Measurements from ENCODE around the gene S100P.
A peak's percentile ranks its signal among the peaks of the same experiment; 100 is the strongest.
"Not testable (repeated sequence)": the region's sequence is repeated elsewhere in the genome, so short reads cannot be mapped to it uniquely, and the experiment has no call there.

S100P gene

GRCh38 chr4:6719611-6720179 lies 26.0 kb downstream of the S100P start:
- Histone ChIP-seq H3K36me3 (ENCODE audit: control insufficient read depth in 5 of 5, insufficient read depth in 5 of 5, low read length in 5 of 5) (peaks cover 0 to 3% (median 0%) of the 10 kb centered on the region in 5 donors), H3K27ac (ENCODE audit: low read depth, low read length) (no peak overlapping the region), H3K4me3 (ENCODE audit: low read depth in 1 of 5, low read length in 5 of 5) (no peak overlapping the region), H3K9ac (ENCODE audit: low read length in 5 of 5) (no peak overlapping the region), H3K4me1 (ENCODE audit: control insufficient read depth in 5 of 5, insufficient read depth in 5 of 5, low read length in 5 of 5) (peaks cover 2 to 30% (median 25%) of the 10 kb centered on the region in 5 donors), H3K27me3 (ENCODE audit: control insufficient read depth in 5 of 5, insufficient read depth in 4 of 5, low read length in 5 of 5) (no peaks in the 10 kb centered on the region), H3K9me3 (ENCODE audit: control insufficient read depth in 5 of 5, low read length in 5 of 5) (no peaks in the 10 kb centered on the region)

DNA sequence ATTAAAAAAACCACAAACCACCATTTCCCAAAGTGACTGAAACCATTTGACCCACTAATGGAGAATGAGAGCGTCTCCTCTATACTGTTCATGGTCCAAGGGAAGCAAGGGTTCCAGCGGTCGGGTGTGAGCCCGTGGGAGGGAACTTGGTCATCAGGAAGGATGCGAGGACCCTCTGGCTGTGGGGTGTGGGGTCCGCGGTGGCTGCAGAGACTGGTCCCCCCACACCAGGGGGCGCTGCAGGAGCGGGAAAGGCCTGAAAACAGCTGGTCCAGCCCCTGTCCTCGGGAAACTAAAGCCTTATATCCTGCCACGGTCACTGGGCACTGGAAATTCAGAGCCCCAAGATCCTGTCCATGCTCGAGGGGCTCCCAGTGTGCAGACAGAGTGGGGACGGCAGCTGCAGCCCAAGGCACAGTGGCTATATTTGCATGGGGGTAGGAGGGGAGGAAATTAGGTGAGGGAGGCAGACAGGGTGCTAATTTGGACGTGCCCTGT lies 26.6 kb downstream of the S100P start:
- Histone ChIP-seq H3K36me3 (ENCODE audit: control insufficient read depth in 5 of 5, insufficient read depth in 5 of 5, low read length in 5 of 5) (peaks cover 0 to 3% (median 0%) of the 10 kb centered on the region in 5 donors), H3K27me3 (ENCODE audit: control insufficient read depth in 5 of 5, insufficient read depth in 4 of 5, low read length in 5 of 5) (no peaks in the 10 kb centered on the region), H3K9me3 (ENCODE audit: control insufficient read depth in 5 of 5, low read length in 5 of 5) (no peaks in the 10 kb centered on the region), H3K4me1 (ENCODE audit: control insufficient read depth in 5 of 5, insufficient read depth in 5 of 5, low read length in 5 of 5) (peaks cover 2 to 29% (median 21%) of the 10 kb centered on the region in 5 donors), H3K4me3 (ENCODE audit: low read depth in 1 of 5, low read length in 5 of 5) (no peak overlapping the region), H3K27ac (ENCODE audit: low read depth, low read length) (no peak overlapping the region), H3K9ac (ENCODE audit: low read length in 5 of 5) (no peak overlapping the region)

DNA sequence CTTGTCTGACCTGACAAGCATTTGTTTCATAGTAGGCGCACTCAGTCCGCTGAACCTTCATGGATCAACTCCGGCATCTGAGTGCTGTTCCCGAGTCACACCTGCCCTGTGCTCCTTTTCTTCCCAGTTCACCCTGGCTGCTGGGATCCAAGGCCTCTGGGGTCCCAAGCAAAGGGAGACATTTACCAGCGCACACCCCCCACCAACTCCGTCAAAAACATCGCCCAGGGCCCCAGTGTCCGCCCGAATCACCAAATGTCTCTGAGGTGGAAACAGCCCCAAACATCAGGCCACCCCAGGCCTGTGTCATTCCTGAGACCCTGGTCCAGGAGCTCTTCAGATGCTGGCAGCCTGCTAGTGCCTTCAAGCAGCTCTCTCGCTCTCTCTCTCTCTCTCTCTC lies 27.4 kb downstream of the S100P start:
- Histone ChIP-seq H3K27ac (ENCODE audit: low read depth, low read length) (no peak overlapping the region), H3K9ac (ENCODE audit: low read length in 5 of 5) (no peak overlapping the region)

GRCh38 chr4:6722891-6723290 lies 29.2 kb downstream of the S100P start:
- no peaks in the 10 kb centered on the region for H3K9me3 ChIP-seq (ENCODE audit: control insufficient read depth in 5 of 5, low read length in 5 of 5)
- H3K27ac ChIP-seq (ENCODE audit: low read depth, low read length) = no peak overlapping the region
- H3K36me3 ChIP-seq (ENCODE audit: control insufficient read depth in 5 of 5, insufficient read depth in 5 of 5, low read length in 5 of 5) = peaks cover 0 to 3% (median 0%) of the 10 kb centered on the region in 5 donors
- no peak overlapping the region for H3K4me3 ChIP-seq (ENCODE audit: low read depth in 1 of 5, low read length in 5 of 5)
- H3K27me3 ChIP-seq (ENCODE audit: control insufficient read depth in 5 of 5, insufficient read depth in 4 of 5, low read length in 5 of 5) = no peaks in the 10 kb centered on the region
- peaks cover 0 to 13% (median 5%) of the 10 kb centered on the region in 5 donors for H3K4me1 ChIP-seq (ENCODE audit: control insufficient read depth in 5 of 5, insufficient read depth in 5 of 5, low read length in 5 of 5)
- no peak overlapping the region for H3K9ac ChIP-seq (ENCODE audit: low read length in 5 of 5)

More for the DNA sequence above, 27.4 kb downstream of the S100P start:
- peaks cover 0 to 24% (median 15%) of the 10 kb centered on the region in 5 donors for H3K4me1 ChIP-seq (ENCODE audit: control insufficient read depth in 5 of 5, insufficient read depth in 5 of 5, low read length in 5 of 5)
- H3K36me3 ChIP-seq (ENCODE audit: control insufficient read depth in 5 of 5, insufficient read depth in 5 of 5, low read length in 5 of 5) = peaks cover 0 to 3% (median 0%) of the 10 kb centered on the region in 5 donors
- no peaks in the 10 kb centered on the region for H3K27me3 ChIP-seq (ENCODE audit: control insufficient read depth in 5 of 5, insufficient read depth in 4 of 5, low read length in 5 of 5)
- H3K9me3 ChIP-seq (ENCODE audit: control insufficient read depth in 5 of 5, low read length in 5 of 5) = no peaks in the 10 kb centered on the region
- no peak overlapping the region for H3K4me3 ChIP-seq (ENCODE audit: low read depth in 1 of 5, low read length in 5 of 5)

DNA sequence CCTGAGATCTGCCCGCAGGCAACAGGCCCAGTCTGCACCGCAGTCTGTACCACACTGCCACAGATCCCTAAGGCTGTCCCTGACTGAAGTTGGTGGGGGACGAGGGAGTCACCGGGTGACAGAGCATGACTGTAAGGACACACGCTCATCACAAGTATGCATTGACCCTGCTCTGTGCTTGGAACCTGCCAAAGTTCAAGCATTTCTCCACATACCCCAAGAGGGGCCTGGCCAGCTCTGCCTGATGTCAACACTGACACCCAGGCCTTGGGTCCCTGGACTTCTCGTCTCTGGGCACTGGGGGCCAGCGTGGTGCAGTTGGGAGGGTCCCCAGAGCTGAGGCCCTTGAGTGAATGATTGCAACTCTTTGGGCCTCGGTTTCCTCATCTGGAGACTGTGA lies 30.2 kb downstream of the S100P start:
- H3K36me3 ChIP-seq (ENCODE audit: control insufficient read depth in 5 of 5, insufficient read depth in 5 of 5, low read length in 5 of 5) = peaks cover 0 to 2% (median 0%) of the 10 kb centered on the region in 5 donors
- H3K27ac ChIP-seq (ENCODE audit: low read depth, low read length) = no peak overlapping the region
- no peak overlapping the region for H3K4me3 ChIP-seq (ENCODE audit: low read depth in 1 of 5, low read length in 5 of 5)
- peaks cover 0 to 9% (median 3%) of the 10 kb centered on the region in 5 donors for H3K4me1 ChIP-seq (ENCODE audit: control insufficient read depth in 5 of 5, insufficient read depth in 5 of 5, low read length in 5 of 5)
- H3K27me3 ChIP-seq (ENCODE audit: control insufficient read depth in 5 of 5, insufficient read depth in 4 of 5, low read length in 5 of 5) = peaks cover 0 to 2% (median 0%) of the 10 kb centered on the region in 5 donors
- no peak overlapping the region for H3K9ac ChIP-seq (ENCODE audit: low read length in 5 of 5)
- H3K9me3 ChIP-seq (ENCODE audit: control insufficient read depth in 5 of 5, low read length in 5 of 5) = no peaks in the 10 kb centered on the region

GRCh38 chr4:6724421-6725111 lies 30.9 kb downstream of the S100P start:
- peaks cover 0 to 9% (median 3%) of the 10 kb centered on the region in 5 donors for H3K4me1 ChIP-seq (ENCODE audit: control insufficient read depth in 5 of 5, insufficient read depth in 5 of 5, low read length in 5 of 5)
- no peaks in the 10 kb centered on the region for H3K9me3 ChIP-seq (ENCODE audit: control insufficient read depth in 5 of 5, low read length in 5 of 5)
- no peak overlapping the region for H3K27ac ChIP-seq (ENCODE audit: low read depth, low read length)
- peaks cover 0 to 3% (median 0%) of the 10 kb centered on the region in 5 donors for H3K27me3 ChIP-seq (ENCODE audit: control insufficient read depth in 5 of 5, insufficient read depth in 4 of 5, low read length in 5 of 5)
- no peaks in the 10 kb centered on the region for H3K36me3 ChIP-seq (ENCODE audit: control insufficient read depth in 5 of 5, insufficient read depth in 5 of 5, low read length in 5 of 5)
- H3K9ac ChIP-seq (ENCODE audit: low read length in 5 of 5) = no peak overlapping the region
- H3K4me3 ChIP-seq (ENCODE audit: low read depth in 1 of 5, low read length in 5 of 5) = no peak overlapping the region

- H3K4me3 ChIP-seq (ENCODE audit: low read depth in 1 of 5, low read length in 5 of 5); H3K27ac ChIP-seq (ENCODE audit: low read depth, low read length); H3K9ac ChIP-seq (ENCODE audit: low read length in 5 of 5); H3K27me3 ChIP-seq (ENCODE audit: control insufficient read depth in 5 of 5, insufficient read depth in 4 of 5, low read length in 5 of 5); H3K36me3 ChIP-seq (ENCODE audit: control insufficient read depth in 5 of 5, insufficient read depth in 5 of 5, low read length in 5 of 5); H3K9me3 ChIP-seq (ENCODE audit: control insufficient read depth in 5 of 5, low read length in 5 of 5): not testable (repeated sequence)
- peaks cover 0 to 11% (median 4%) of the 10 kb centered on the region in 5 donors for H3K4me1 ChIP-seq (ENCODE audit: control insufficient read depth in 5 of 5, insufficient read depth in 5 of 5, low read length in 5 of 5)
Measured at GRCh38 chr4:6725427-6725961, 31.8 kb downstream of the S100P start.

- Histone ChIP-seq H3K4me3 (ENCODE audit: low read depth in 1 of 5, low read length in 5 of 5) (peak overlapping the region in 2 of 5 donors; percentile 9 to 35), H3K27ac (ENCODE audit: low read depth, low read length) (no peak overlapping the region)
Measured at GRCh38 chr4:6727081-6727942, 33.6 kb downstream of the S100P start.

DNA sequence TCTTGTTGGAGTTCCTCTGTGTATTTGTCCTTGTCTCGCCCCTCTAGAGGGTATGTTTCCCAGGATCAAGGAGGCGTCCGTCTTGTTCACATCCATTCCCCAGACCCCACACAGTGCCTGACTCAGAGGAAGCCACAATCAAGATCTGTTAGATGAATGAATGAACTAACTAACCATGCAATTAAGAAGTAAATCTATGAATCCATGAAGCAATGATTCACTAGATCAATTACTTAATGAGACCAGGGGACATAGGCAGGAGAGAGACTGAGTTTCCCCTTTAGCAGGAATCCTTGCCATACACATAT lies 34.2 kb downstream of the S100P start:
- H3K9ac ChIP-seq (ENCODE audit: low read length in 5 of 5) = no peak overlapping the region
- no peak overlapping the region for H3K27ac ChIP-seq (ENCODE audit: low read depth, low read length)

More at GRCh38 chr4:6727081-6727942, 33.6 kb downstream of the S100P start:
- H3K9me3 ChIP-seq (ENCODE audit: control insufficient read depth in 5 of 5, low read length in 5 of 5) = no peaks in the 10 kb centered on the region
- no peak overlapping the region for H3K9ac ChIP-seq (ENCODE audit: low read length in 5 of 5)
- peaks cover 0 to 21% (median 13%) of the 10 kb centered on the region in 5 donors for H3K4me1 ChIP-seq (ENCODE audit: control insufficient read depth in 5 of 5, insufficient read depth in 5 of 5, low read length in 5 of 5)
- H3K27me3 ChIP-seq (ENCODE audit: control insufficient read depth in 5 of 5, insufficient read depth in 4 of 5, low read length in 5 of 5) = peaks cover 0 to 3% (median 0%) of the 10 kb centered on the region in 5 donors
- no peaks in the 10 kb centered on the region for H3K36me3 ChIP-seq (ENCODE audit: control insufficient read depth in 5 of 5, insufficient read depth in 5 of 5, low read length in 5 of 5)

More for the DNA sequence above, 34.2 kb downstream of the S100P start:
- H3K9me3 ChIP-seq (ENCODE audit: control insufficient read depth in 5 of 5, low read length in 5 of 5) = no peaks in the 10 kb centered on the region
- H3K4me3 ChIP-seq (ENCODE audit: low read depth in 1 of 5, low read length in 5 of 5) = no peak overlapping the region
- peaks cover 1 to 27% (median 18%) of the 10 kb centered on the region in 5 donors for H3K4me1 ChIP-seq (ENCODE audit: control insufficient read depth in 5 of 5, insufficient read depth in 5 of 5, low read length in 5 of 5)
- H3K27me3 ChIP-seq (ENCODE audit: control insufficient read depth in 5 of 5, insufficient read depth in 4 of 5, low read length in 5 of 5) = peaks cover 0 to 3% (median 0%) of the 10 kb centered on the region in 5 donors
- H3K36me3 ChIP-seq (ENCODE audit: control insufficient read depth in 5 of 5, insufficient read depth in 5 of 5, low read length in 5 of 5) = no peaks in the 10 kb centered on the region
